Hematopoietic multipotent progenitor cell treated with erythropoietin and hydrocortisone succinate and interleukin-3 and kit ligand, for 4 days (in vitro differentiated cells): ENCODE measurements around the gene CPNE4.
A peak's percentile ranks its signal among the peaks of the same experiment; 100 is the strongest.
"Not testable (repeated sequence)": the region's sequence is repeated elsewhere in the genome, so short reads cannot be mapped to it uniquely, and the experiment has no call there.

Experiments
- DNase-seq: peaks from one replicate; pipeline ENCODE4 v3.0.0-alpha.2; 2015

The CPNE4 gene

GRCh38 chr3:132034486-132035464, at the start of gene CPNE4:
Gene CPNE4, minus strand, starts transcription at chr3:132035014.
- peak; percentile 92 for DNase-seq

- no peak for DNase-seq
These were observed 48.9 kb upstream of the CPNE4 start for GRCh38 chr3:132083583-132084279.

- no peak for DNase-seq
These were observed 48.3 kb upstream of the CPNE4 start for GRCh38 chr3:132083159-132083558.

GRCh38 chr3:132079147-132079546, 44.3 kb upstream of the CPNE4 start:
- DNase-seq, result no peak

GRCh38 chr3:132073771-132074170, 39.0 kb upstream of the CPNE4 start:
- no peak for DNase-seq

- DNase-seq, result no peak
These were observed 36.2 kb upstream of the CPNE4 start for GRCh38 chr3:132071043-132071442.

GRCh38 chr3:132064114-132064513, 29.3 kb upstream of the CPNE4 start:
- no peak for DNase-seq

- DNase-seq, result no peak
These were observed 27.7 kb upstream of the CPNE4 start for GRCh38 chr3:132062535-132062934.

- DNase-seq, result no peak
These were observed 21.1 kb upstream of the CPNE4 start for GRCh38 chr3:132055872-132056271.

GRCh38 chr3:132047209-132047608, 12.4 kb upstream of the CPNE4 start:
- DNase-seq, result no peak

- not testable (repeated sequence) for DNase-seq
These were observed 10.1 kb upstream of the CPNE4 start for GRCh38 chr3:132044874-132045273.

- DNase-seq, result no peak
These were observed 7.9 kb upstream of the CPNE4 start for GRCh38 chr3:132042681-132043080.

GRCh38 chr3:132038198-132038825, 3.5 kb upstream of the CPNE4 start:
- DNase-seq, result peak; percentile 49

GRCh38 chr3:132037581-132037980, 2.8 kb upstream of the CPNE4 start:
- DNase-seq, result peak; percentile 45

- no peak for DNase-seq
These were observed 2.2 kb upstream of the CPNE4 start for GRCh38 chr3:132037056-132037455.

GRCh38 chr3:132034097-132034485, 723 bp downstream of the CPNE4 start:
- DNase-seq, result no peak

GRCh38 chr3:132033471-132033870, 1.3 kb downstream of the CPNE4 start:
- DNase-seq, result no peak

- DNase-seq, result no peak
These were observed 1.9 kb downstream of the CPNE4 start for GRCh38 chr3:132032959-132033358.

GRCh38 chr3:132029182-132029902, 5.5 kb downstream of the CPNE4 start:
- DNase-seq, result peak; percentile 90

- no peak for DNase-seq
These were observed 11.9 kb downstream of the CPNE4 start for GRCh38 chr3:132022914-132023313.

- DNase-seq, result no peak
These were observed 14.8 kb downstream of the CPNE4 start for GRCh38 chr3:132020058-132020457.

- DNase-seq, result no peak
These were observed 17.7 kb downstream of the CPNE4 start for GRCh38 chr3:132017137-132017536.
